ENCODE measurements around the gene KLF15. TPM values are rescaled to one million over a fixed set of nuclear protein-coding genes. Genes with fewer than 3 reads are reported as not detected.

KLF15 gene
- total and polyA plus RNA-seq, 9 donors = 13.4 to 83.3 (median 40.0) TPM

GRCh38 chr3:126342211-126342610 is 15.0 kb downstream of the KLF15 start:
- DNase-seq = peak in 3 of 5 donors; percentile 19 to 44 (median 33)
- H3K36me3 ChIP-seq = no peaks in the 10 kb centered on the region
- no peaks in the 10 kb centered on the region for H3K27me3 ChIP-seq
- TF ChIP-seq CTCF (IDR thresholded peaks at IDR 0.05) (no peak), POLR2A (IDR thresholded peaks at IDR 0.05) (no peak)
- H3K27ac ChIP-seq = peak overlapping the region; percentile 41 to 49
- intact Hi-C loops (cut with DNase I) = loop anchor here in 1 of 4 donors (10.0 kb wide), 1 partner anchor 77 kb away; no protein-coding TSS in a partner anchor
- no peaks in the 10 kb centered on the region for H3K9me3 ChIP-seq
- no peak overlapping the region for H3K4me3 ChIP-seq
- H3K4me1 ChIP-seq (ENCODE audit: insufficient read depth) = peaks cover 24% of the 10 kb centered on the region
- 22 to 42% (median 28%) methylated on average over 9 of the region's 9 CpGs for WGBS, 3 donors

- no peaks in the 10 kb centered on the region for H3K27me3 ChIP-seq
- 79 to 86% (median 82%) methylated on average over 7 of the region's 7 CpGs for WGBS, 3 donors
- H3K4me1 ChIP-seq (ENCODE audit: insufficient read depth) = peaks cover 24% of the 10 kb centered on the region
- no peak for TF ChIP-seq EP300 (IDR thresholded peaks at IDR 0.05)
- TF ChIP-seq CTCF (IDR thresholded peaks at IDR 0.05) = no peak
- TF ChIP-seq POLR2A (IDR thresholded peaks at IDR 0.05) = no peak
- DNase-seq = peak in 3 of 5 donors; percentile 15 to 35 (median 15)
- H3K36me3 ChIP-seq = no peaks in the 10 kb centered on the region
- peak overlapping the region; percentile 41 to 49 for H3K27ac ChIP-seq
- no peak overlapping the region for H3K4me3 ChIP-seq
- intact Hi-C loops (cut with DNase I) = loop anchor here in 1 of 4 donors (10.0 kb wide), 1 partner anchor 77 kb away; no protein-coding TSS in a partner anchor
- H3K9me3 ChIP-seq = no peaks in the 10 kb centered on the region
Observed at GRCh38 chr3:126341755-126342150, 15.5 kb downstream of the KLF15 start.

GRCh38 chr3:126340943-126341754 is 16.1 kb downstream of the KLF15 start:
- peak overlapping the region in 1 of 2 donors; percentile 41 for H3K27ac ChIP-seq
- no peak overlapping the region for H3K4me3 ChIP-seq
- intact Hi-C loops (cut with DNase I) = loop anchor here in 1 of 4 donors (10.0 kb wide), 1 partner anchor 76 kb away; no protein-coding TSS in a partner anchor
- DNase-seq = peak in 4 of 5 donors; percentile 17 to 32 (median 17)
- 89 to 92% (median 91%) methylated on average over 19 of the region's 19 CpGs for WGBS, 3 donors
- TF ChIP-seq POLR2A (IDR thresholded peaks at IDR 0.05) (no peak), EP300 (IDR thresholded peaks at IDR 0.05) (no peak), CTCF (IDR thresholded peaks at IDR 0.05) (no peak)
- no peaks in the 10 kb centered on the region for H3K9me3 ChIP-seq
- peaks cover 24% of the 10 kb centered on the region for H3K4me1 ChIP-seq (ENCODE audit: insufficient read depth)
- H3K27me3 ChIP-seq = no peaks in the 10 kb centered on the region
- H3K36me3 ChIP-seq = no peaks in the 10 kb centered on the region

GRCh38 chr3:126340596-126340942 is 16.6 kb downstream of the KLF15 start:
- H3K4me1 ChIP-seq (ENCODE audit: insufficient read depth) = peaks cover 24% of the 10 kb centered on the region
- no peak overlapping the region for H3K4me3 ChIP-seq
- 88 to 97% (median 88%) methylated on average over 3 of the region's 3 CpGs for WGBS, 3 donors
- H3K36me3 ChIP-seq = no peaks in the 10 kb centered on the region
- no peak overlapping the region for H3K27ac ChIP-seq
- no peaks in the 10 kb centered on the region for H3K27me3 ChIP-seq
- no peaks in the 10 kb centered on the region for H3K9me3 ChIP-seq
- intact Hi-C loops (cut with DNase I) = loop anchor here in 1 of 4 donors (10.0 kb wide), 1 partner anchor 76 kb away; no protein-coding TSS in a partner anchor
- DNase-seq = peak in 1 of 5 donors; percentile 24
- TF ChIP-seq CTCF (IDR thresholded peaks at IDR 0.05) = no peak
- TF ChIP-seq POLR2A (IDR thresholded peaks at IDR 0.05) = no peak
- TF ChIP-seq EP300 (IDR thresholded peaks at IDR 0.05) = no peak

Data from ovary (tissue), 9 donors.